GM12878 (cell line): Measurements from ENCODE around the gene SEMA5A. TPM values are rescaled to one million over a fixed set of nuclear protein-coding genes. Genes with fewer than 3 reads are reported as not detected.

ENCODE experiments used
- ATAC-seq: fragments of 200-7000 bp; cut with Tn5 transposase; 3 replicates; pipeline ENCODE4 v1.9.1; 2020; ENCODE audit warnings: mild to moderate bottlenecking, moderate library complexity
- BruUV-seq: library from RNA; stranded (reverse); fragments of 400-500 nt; replicated peaks from 2 replicates; lab custom pipeline; 2021; lab: Mats Ljungman, UMichigan
- CTCF ChIA-PET: fragments of 300-600 bp; sonication (Branson Sonifier 250); formaldehyde crosslinking; extraction: SDS; loops from one replicate; lab custom pipeline; 2021; ENCODE audit warnings: inconsistent platforms; lab: Yijun Ruan, JAX
- POLR2A ChIA-PET: fragments of 350-600 bp; formaldehyde crosslinking; extraction: SDS; loops from one replicate; lab custom pipeline; 2021; ENCODE audit warnings: inconsistent platforms; lab: Charles Lee
- RAD21 ChIA-PET: fragments of 300-600 bp; sonication (Branson Sonifier 250); formaldehyde crosslinking; loops from one replicate; lab custom pipeline; 2023; ENCODE audit warnings: antibody characterized with exemption; ENCODE audit not compliant: unreplicated experiment; lab: Charles Lee
- SMC1A ChIA-PET: fragments of 300-600 bp; sonication (Branson Sonifier 250); formaldehyde crosslinking; loops from one replicate; lab custom pipeline; 2023; ENCODE audit not compliant: unreplicated experiment, uncharacterized antibody; lab: Charles Lee
- DNase-seq: peaks from one replicate; pipeline ENCODE4 v3.0.0-alpha.2; 2011; ENCODE audit warnings: low read depth, low spot score
- FAIRE-seq: peaks from 3 replicates; lab custom pipeline; 2011; peaks lifted over from hg19 to GRCh38; lab: Jason Lieb, UNC
- H2AFZ ChIP-seq: 2 replicates; pipeline ENCODE4 v1.6.0; 2011; ENCODE audit warnings: low read depth, low read length, control low read depth; ENCODE audit not compliant: control insufficient read depth
- H3K27ac ChIP-seq: 2 replicates; pipeline ENCODE4 v1.5.1; 2011; ENCODE audit warnings: control low read depth; ENCODE audit not compliant: control insufficient read depth, insufficient read depth
- H3K27me3 ChIP-seq, 2 experiments: replicated peaks in 1 of 2; 2 replicates each; pipeline versions ENCODE4 v1.6.0 to v1.6.1; 2011; ENCODE audit warnings: low read length in 1 of 2; ENCODE audit not compliant: control insufficient read depth in 2 of 2, insufficient read depth in 2 of 2
- H3K36me3 ChIP-seq, 2 experiments: 2 replicates each; pipeline ENCODE4 v1.5.1; 2011; ENCODE audit warnings: low read length in 1 of 2; ENCODE audit not compliant: control insufficient read depth in 2 of 2, insufficient read depth in 2 of 2
- H3K4me1 ChIP-seq: 2 replicates; pipeline ENCODE4 v1.6.1; 2011; ENCODE audit warnings: mild to moderate bottlenecking, low read length, moderate library complexity, mixed read lengths; ENCODE audit not compliant: control insufficient read depth, insufficient read depth
- H3K4me2 ChIP-seq: 2 replicates; pipeline ENCODE4 v1.6.0; 2011; ENCODE audit warnings: control low read depth; ENCODE audit not compliant: control insufficient read depth, insufficient read depth
- H3K4me3 ChIP-seq: fragments of 200-600 bp; sonication (generic); 2 replicates; pipeline ENCODE4 v1.5.1; 2016
- H3K79me2 ChIP-seq: 2 replicates; pipeline ENCODE4 v1.6.0; 2011; ENCODE audit warnings: low read length; ENCODE audit not compliant: control insufficient read depth, insufficient read depth
- H3K9ac ChIP-seq: 2 replicates; pipeline ENCODE4 v1.8.0; 2011; ENCODE audit warnings: low read length, control low read depth, mixed read lengths; ENCODE audit not compliant: control insufficient read depth, insufficient read depth
- H3K9me3 ChIP-seq: replicated peaks from 3 replicates; pipeline ENCODE4 v1.5.1; 2011; ENCODE audit warnings: mild to moderate bottlenecking, low read length; ENCODE audit not compliant: control insufficient read depth, insufficient read depth
- H4K20me1 ChIP-seq: 2 replicates; pipeline ENCODE4 v1.6.0; 2011; ENCODE audit not compliant: control insufficient read depth, insufficient read depth
- BMI1 ChIP-seq: fragments of 450-650 bp; IDR thresholded peaks from 2 replicates; pipeline ENCODE4 v1.6.1; 2016; ENCODE audit warnings: mild to moderate bottlenecking, moderate library complexity, borderline replicate concordance
- CREB1 ChIP-seq: IDR thresholded peaks from 2 replicates; pipeline ENCODE4 v1.6.1; 2012; ENCODE audit warnings: low read depth, mild to moderate bottlenecking, inconsistent platforms
- FOS ChIP-seq: IDR thresholded peaks from 3 replicates; pipeline ENCODE4 v1.6.1; 2011; ENCODE audit warnings: borderline replicate concordance; ENCODE audit not compliant: insufficient read length; ENCODE audit errors: extremely low read depth
- LARP7 ChIP-seq: fragments of 450-650 bp; IDR thresholded peaks from 2 replicates; pipeline ENCODE4 v1.6.1; 2017; ENCODE audit warnings: mild to moderate bottlenecking
- MTA2 ChIP-seq: fragments of 450-650 bp; IDR thresholded peaks from 2 replicates; pipeline ENCODE4 v1.6.1; 2016; ENCODE audit warnings: low read depth, mild to moderate bottlenecking, moderate library complexity
- NR2F1 ChIP-seq: fragments of 450-650 bp; conservative IDR thresholded peaks from 2 replicates; pipeline ENCODE4 v1.6.1; 2017; ENCODE audit warnings: mild to moderate bottlenecking
- PAX8 ChIP-seq: fragments of 450-650 bp; IDR thresholded peaks from 2 replicates; pipeline ENCODE4 v1.6.1; 2017; ENCODE audit warnings: mild to moderate bottlenecking, moderate library complexity
- PML ChIP-seq: IDR thresholded peaks from 2 replicates; pipeline ENCODE4 v1.6.1; 2012; ENCODE audit warnings: low read length, inconsistent platforms
- RBBP5 ChIP-seq: fragments of 200-600 bp; sonication (generic); conservative IDR thresholded peaks from 2 replicates; pipeline ENCODE4 v1.6.1; 2016
- RCOR1 ChIP-seq: conservative IDR thresholded peaks from 2 replicates; pipeline ENCODE4 v1.6.1; 2012; ENCODE audit warnings: low read depth, low read length, improper control_type of control experiment
- RUNX3 ChIP-seq: IDR thresholded peaks from 2 replicates; pipeline ENCODE4 v1.6.1; 2012; ENCODE audit warnings: low read length, inconsistent platforms
- SIX5 ChIP-seq: IDR thresholded peaks from 2 replicates; pipeline ENCODE4 v1.6.1; 2011; ENCODE audit warnings: mild to moderate bottlenecking, low read depth, low read length, moderate library complexity; ENCODE audit not compliant: severe bottlenecking
- SP1 ChIP-seq: IDR thresholded peaks from one replicate; pipeline ENCODE4 v1.6.1; 2011; ENCODE audit warnings: low read depth, low read length
- TAF1 ChIP-seq: IDR thresholded peaks from 2 replicates; pipeline ENCODE4 v1.6.1; 2011; ENCODE audit warnings: mild to moderate bottlenecking, low read depth, low read length, borderline replicate concordance
- TCF12 ChIP-seq: IDR thresholded peaks from 2 replicates; pipeline ENCODE4 v1.6.1; 2011; ENCODE audit warnings: low read depth, mild to moderate bottlenecking, low read length
- WRNIP1 ChIP-seq: IDR thresholded peaks from 2 replicates; pipeline ENCODE4 v1.6.1; 2011; ENCODE audit warnings: low read depth, low read length, improper control_type of control experiment, borderline replicate concordance
- WGBS: methylation state at CpG from one replicate; pipeline ENCODE4 v1.1.6; 2016; ENCODE audit warnings: low lambda C conversion rate; ENCODE audit not compliant: insufficient replicate concordance, insufficient coverage; ENCODE audit errors: missing lambda C conversion rate; 5-methylcytosine and 5-hydroxymethylcytosine counted together
- in situ Hi-C: fragments of 300-500 bp; cut with MboI; formaldehyde crosslinking; loops from 9 replicates; pipeline ENCODE4 v1.14.3; 2018; ENCODE audit warnings: mixed read lengths
- intact Hi-C: fragments of 100-400 bp; cut with micrococcal nuclease; formaldehyde crosslinking; loops from one replicate; pipeline ENCODE4 v1.14.2; 2022; ENCODE audit not compliant: unreplicated experiment
- polyA plus RNA-seq, 11 experiments: library from polyadenylated mRNA; depleted of rRNA in 4 of 11; unstranded in 6 of 11; stranded (reverse) in 5 of 11; fragments of >200 nt; fragmentation: Nextera tagmentation in 4 of 11; fragmentation: Illumina TruSeq in 1 of 11; extraction: Ambion mirVana in 4 of 11; extraction: Trizol in 1 of 11; gene quantifications; 1 replicate in 1 of 11; 2 replicates in 10 of 11; pipeline versions ENCODE4 v1.2.1 to v1.2.3, GENCODE V29; 2011 to 2016; ENCODE audit warnings: inconsistent platforms in 2 of 11, missing spikeins in 2 of 11, low read depth in 1 of 11
- total RNA-seq, 4 experiments: library from RNA; depleted of rRNA in 3 of 4; stranded (reverse); fragments of >200 nt in 3 of 4; fragmentation: Illumina TruSeq in 1 of 4; extraction: Trizol in 1 of 4; gene quantifications; 2 replicates each; pipeline versions ENCODE4 v1.2.1 to v1.2.3, GENCODE V29; 2013 to 2021
- TF ChIP-seq, protein P1 (sequence below): fragments of 150-350 bp; IDR thresholded peaks from 2 replicates; pipeline ENCODE4 v1.6.1; 2014; ENCODE audit warnings: mild to moderate bottlenecking, low read depth, low read length
- TF ChIP-seq, protein P2 (sequence below): fragments of 150-350 bp; IDR thresholded peaks from 2 replicates; pipeline ENCODE4 v1.6.1; 2016; ENCODE audit warnings: low read depth, low read length
- TF ChIP-seq, protein P3 (sequence below): fragments of 450-650 bp; IDR thresholded peaks from 2 replicates; pipeline ENCODE4 v1.6.1; 2014; ENCODE audit warnings: mild to moderate bottlenecking

The SEMA5A gene
- total and polyA plus RNA-seq, 10 of the 15 experiments (the other 5 are each of a cell fraction or from before 2014, with no cell fraction given), result 0.03 to 2.4 (median 0.09) TPM; not detected in 1

DNA sequence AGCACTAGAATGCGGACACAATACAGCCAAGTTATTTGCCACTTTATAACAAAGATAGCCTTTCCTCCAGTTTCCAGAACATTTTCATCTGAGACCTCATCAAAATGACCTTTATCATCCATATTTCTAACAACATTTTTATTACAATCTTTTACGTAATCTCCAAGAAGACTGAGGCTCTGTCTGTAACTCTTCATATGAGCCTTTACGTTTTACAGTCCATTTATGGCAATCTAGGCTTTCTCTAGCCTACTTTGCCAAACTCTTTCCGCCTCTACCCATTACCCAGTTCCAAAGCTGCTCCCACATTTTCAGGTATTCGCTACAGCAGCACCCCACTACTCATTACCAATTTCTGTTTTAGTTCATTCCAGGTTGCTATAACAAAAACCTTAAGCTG lies 8.2 kb upstream of the SEMA5A start:
- in situ Hi-C loops, result no loop called here
- no peak overlapping the region for H2AFZ ChIP-seq
- SMC1A ChIA-PET, result no interaction called here
- no peak for FAIRE-seq
- no peak for DNase-seq
- no peak for ATAC-seq
- no peaks in the 10 kb centered on the region for H3K36me3 ChIP-seq
- H4K20me1 ChIP-seq, result no peaks in the 10 kb centered on the region
- POLR2A ChIA-PET, result no interaction called here
- no peak overlapping the region for H3K27ac ChIP-seq
- no TSS peak for BruUV-seq
- no peaks in the 10 kb centered on the region; a peak in 1 of 4 replicates for H3K27me3 ChIP-seq
- no peaks in the 10 kb centered on the region for H3K79me2 ChIP-seq
- H3K4me1 ChIP-seq, result no peaks in the 10 kb centered on the region
- TF ChIP-seq SIX5, result no peak
- no peak for TF ChIP-seq TCF12
- TF ChIP-seq RUNX3, result no peak
- TF ChIP-seq NR2F1, result no peak
- TF ChIP-seq LARP7, result no peak
- no peak for TF ChIP-seq RBBP5
- TF ChIP-seq BMI1, result no peak
- no peak for TF ChIP-seq PAX8
- TF ChIP-seq, protein P1, sequence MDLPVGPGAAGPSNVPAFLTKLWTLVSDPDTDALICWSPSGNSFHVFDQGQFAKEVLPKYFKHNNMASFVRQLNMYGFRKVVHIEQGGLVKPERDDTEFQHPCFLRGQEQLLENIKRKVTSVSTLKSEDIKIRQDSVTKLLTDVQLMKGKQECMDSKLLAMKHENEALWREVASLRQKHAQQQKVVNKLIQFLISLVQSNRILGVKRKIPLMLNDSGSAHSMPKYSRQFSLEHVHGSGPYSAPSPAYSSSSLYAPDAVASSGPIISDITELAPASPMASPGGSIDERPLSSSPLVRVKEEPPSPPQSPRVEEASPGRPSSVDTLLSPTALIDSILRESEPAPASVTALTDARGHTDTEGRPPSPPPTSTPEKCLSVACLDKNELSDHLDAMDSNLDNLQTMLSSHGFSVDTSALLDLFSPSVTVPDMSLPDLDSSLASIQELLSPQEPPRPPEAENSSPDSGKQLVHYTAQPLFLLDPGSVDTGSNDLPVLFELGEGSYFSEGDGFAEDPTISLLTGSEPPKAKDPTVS, result no peak
- TF ChIP-seq, protein P2, sequence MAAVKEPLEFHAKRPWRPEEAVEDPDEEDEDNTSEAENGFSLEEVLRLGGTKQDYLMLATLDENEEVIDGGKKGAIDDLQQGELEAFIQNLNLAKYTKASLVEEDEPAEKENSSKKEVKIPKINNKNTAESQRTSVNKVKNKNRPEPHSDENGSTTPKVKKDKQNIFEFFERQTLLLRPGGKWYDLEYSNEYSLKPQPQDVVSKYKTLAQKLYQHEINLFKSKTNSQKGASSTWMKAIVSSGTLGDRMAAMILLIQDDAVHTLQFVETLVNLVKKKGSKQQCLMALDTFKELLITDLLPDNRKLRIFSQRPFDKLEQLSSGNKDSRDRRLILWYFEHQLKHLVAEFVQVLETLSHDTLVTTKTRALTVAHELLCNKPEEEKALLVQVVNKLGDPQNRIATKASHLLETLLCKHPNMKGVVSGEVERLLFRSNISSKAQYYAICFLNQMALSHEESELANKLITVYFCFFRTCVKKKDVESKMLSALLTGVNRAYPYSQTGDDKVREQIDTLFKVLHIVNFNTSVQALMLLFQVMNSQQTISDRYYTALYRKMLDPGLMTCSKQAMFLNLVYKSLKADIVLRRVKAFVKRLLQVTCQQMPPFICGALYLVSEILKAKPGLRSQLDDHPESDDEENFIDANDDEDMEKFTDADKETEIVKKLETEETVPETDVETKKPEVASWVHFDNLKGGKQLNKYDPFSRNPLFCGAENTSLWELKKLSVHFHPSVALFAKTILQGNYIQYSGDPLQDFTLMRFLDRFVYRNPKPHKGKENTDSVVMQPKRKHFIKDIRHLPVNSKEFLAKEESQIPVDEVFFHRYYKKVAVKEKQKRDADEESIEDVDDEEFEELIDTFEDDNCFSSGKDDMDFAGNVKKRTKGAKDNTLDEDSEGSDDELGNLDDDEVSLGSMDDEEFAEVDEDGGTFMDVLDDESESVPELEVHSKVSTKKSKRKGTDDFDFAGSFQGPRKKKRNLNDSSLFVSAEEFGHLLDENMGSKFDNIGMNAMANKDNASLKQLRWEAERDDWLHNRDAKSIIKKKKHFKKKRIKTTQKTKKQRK, result no peak
- no peak for TF ChIP-seq MTA2
- TF ChIP-seq TAF1, result no peak
- TF ChIP-seq SP1, result no peak
- TF ChIP-seq PML, result no peak
- TF ChIP-seq FOS, result no peak
- TF ChIP-seq, protein P3, sequence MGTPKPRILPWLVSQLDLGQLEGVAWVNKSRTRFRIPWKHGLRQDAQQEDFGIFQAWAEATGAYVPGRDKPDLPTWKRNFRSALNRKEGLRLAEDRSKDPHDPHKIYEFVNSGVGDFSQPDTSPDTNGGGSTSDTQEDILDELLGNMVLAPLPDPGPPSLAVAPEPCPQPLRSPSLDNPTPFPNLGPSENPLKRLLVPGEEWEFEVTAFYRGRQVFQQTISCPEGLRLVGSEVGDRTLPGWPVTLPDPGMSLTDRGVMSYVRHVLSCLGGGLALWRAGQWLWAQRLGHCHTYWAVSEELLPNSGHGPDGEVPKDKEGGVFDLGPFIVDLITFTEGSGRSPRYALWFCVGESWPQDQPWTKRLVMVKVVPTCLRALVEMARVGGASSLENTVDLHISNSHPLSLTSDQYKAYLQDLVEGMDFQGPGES, result no peak
- no peak for TF ChIP-seq WRNIP1
- no peak for TF ChIP-seq CREB1
- no peak for TF ChIP-seq RCOR1
- CTCF ChIA-PET, result interaction anchor here (1.2 kb wide), 1 partner anchor 192 kb away, joined by 3 read pairs; no protein-coding TSS in a partner anchor
- RAD21 ChIA-PET, result no interaction called here
- H3K4me2 ChIP-seq, result no peak overlapping the region
- intact Hi-C loops, result no loop called here
- WGBS, result 21% methylated on average over 5 of the region's 5 CpGs
- H3K4me3 ChIP-seq, result no peak overlapping the region
- no peaks in the 10 kb centered on the region for H3K9me3 ChIP-seq
- H3K9ac ChIP-seq, result no peak overlapping the region
